GM12873 (cell line): Measurements from ENCODE around the gene SBDS.
A peak's percentile ranks its signal among the peaks of the same experiment; 100 is the strongest.
"Not testable (repeated sequence)": the region's sequence is repeated elsewhere in the genome, so short reads cannot be mapped to it uniquely, and the experiment has no call there.

Experiments
- TF ChIP-seq, protein P1 (sequence below): IDR thresholded peaks from 2 replicates; pipeline ENCODE4 v1.5.1; 2012; ENCODE audit warnings: low read depth, mild to moderate bottlenecking, moderate library complexity, low read length, control low read depth; ENCODE audit not compliant: insufficient read depth; ENCODE audit errors: missing control alignments

SBDS gene

DNA sequence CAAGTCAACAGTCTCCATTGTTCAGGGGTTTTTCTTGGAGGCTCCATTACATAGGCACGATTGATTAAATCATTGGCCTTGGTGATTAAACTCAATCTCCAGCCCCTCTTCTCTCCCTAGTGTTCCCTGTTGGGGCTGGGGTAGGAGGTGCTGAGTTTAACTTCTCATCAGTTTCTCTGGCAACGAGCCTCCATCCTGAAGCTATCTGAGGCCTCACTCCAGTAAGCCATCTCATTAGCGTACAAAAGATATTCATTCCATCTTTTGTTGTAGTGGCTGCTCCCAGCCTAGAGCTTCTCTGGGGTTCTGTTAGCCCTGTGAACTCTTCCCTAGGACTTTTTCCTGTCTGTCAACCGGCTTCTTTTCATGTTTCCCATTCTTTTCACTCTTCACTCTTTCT lies 12.9 kb upstream of the SBDS start:
- TF ChIP-seq, protein P1, sequence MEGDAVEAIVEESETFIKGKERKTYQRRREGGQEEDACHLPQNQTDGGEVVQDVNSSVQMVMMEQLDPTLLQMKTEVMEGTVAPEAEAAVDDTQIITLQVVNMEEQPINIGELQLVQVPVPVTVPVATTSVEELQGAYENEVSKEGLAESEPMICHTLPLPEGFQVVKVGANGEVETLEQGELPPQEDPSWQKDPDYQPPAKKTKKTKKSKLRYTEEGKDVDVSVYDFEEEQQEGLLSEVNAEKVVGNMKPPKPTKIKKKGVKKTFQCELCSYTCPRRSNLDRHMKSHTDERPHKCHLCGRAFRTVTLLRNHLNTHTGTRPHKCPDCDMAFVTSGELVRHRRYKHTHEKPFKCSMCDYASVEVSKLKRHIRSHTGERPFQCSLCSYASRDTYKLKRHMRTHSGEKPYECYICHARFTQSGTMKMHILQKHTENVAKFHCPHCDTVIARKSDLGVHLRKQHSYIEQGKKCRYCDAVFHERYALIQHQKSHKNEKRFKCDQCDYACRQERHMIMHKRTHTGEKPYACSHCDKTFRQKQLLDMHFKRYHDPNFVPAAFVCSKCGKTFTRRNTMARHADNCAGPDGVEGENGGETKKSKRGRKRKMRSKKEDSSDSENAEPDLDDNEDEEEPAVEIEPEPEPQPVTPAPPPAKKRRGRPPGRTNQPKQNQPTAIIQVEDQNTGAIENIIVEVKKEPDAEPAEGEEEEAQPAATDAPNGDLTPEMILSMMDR = no peak

DNA sequence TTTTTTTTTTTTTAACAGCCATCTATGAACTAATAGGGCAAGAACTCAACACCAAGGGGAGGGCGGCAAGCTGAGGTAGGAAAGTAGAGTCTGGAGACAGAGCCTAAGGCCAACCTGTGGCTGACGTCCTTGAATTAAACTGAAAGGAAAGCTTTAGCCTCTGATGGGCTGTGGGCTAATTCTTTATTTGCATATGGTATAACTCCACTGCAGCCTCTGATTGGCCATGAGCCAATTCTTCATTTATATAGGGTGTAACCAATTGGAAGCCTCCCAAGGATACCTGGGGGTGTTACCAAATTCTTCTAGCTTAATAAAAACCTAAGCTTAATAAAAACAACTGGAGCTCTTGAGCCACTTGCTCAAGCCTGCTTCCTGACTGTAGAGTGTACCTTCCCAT lies 11.6 kb upstream of the SBDS start:
- TF ChIP-seq, protein P1 = no peak

DNA sequence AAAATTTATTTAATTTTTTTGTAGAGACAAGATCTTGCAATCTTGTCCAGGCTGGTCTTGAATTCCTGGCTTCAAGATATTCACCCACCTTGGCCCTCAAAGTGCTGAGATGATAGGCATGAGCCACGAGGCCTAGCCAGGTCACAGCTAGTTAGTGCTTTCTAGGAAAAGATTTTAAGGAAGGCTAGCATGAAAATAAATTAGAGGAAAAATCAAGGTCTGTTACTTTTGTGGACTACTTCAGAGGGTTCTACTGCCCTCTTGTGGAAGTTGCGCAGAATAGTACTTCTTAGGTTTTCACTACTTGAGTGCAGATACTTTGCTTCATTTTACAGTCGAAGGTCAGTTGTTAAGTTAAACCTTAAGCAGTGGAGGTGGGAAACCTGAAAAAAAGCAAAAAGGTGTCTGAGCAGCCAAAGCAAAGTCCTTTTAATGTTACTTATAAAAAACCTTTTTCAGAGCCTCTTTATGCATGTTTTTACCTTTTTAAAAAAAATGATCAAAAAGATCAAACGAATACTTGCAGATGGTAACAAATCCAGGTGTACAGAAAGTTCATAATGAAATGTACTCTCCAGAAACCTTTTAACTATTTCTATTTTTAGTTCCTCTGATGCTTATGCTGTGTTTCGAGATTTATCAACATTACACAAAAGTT lies 5.3 kb upstream of the SBDS start:
- TF ChIP-seq, protein P1 = peak; percentile 33

DNA sequence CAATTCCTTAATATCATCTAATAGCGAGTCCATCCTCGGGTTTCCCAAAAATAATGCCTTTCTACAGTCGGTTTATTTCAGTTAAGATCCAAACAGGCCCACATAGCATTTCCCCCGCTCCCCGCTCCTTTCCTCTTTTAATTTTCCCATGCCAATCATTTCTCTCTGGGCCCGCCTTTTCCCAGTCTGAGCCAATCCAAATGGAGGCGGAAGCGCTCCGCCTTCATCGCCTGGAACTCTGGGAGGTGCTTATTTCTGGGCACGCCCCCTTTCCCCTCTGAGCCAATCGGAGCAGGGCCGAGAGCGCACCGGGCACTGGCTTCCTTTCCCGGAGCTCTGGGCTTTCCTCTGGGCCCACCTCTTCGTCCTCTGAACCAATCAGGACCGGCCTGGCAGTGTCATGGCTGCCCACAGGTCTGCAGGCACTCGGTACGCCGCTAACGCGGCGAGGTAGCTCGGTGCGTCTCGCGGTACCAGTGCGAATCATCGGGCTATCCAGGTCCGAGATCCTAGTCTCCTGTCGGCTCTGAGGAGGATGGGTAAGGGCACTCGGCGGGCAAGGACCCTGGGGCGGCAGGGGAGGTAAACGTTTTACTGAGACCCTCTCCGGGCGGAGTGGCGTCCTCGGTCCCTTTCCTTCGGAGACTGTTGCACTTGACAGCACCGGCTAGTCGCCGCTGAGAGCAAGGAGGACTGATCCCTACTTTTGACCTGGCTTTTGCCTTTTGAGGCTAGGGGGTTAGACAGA lies 1.2 kb upstream of the SBDS start, which contains the start of gene TYW1:
TYW1 (plus strand) TSS at position 390 of the 748 bp plus-strand sequence; CDS start at position 536, 146 bp downstream.
- TF ChIP-seq, protein P1 = not testable (repeated sequence)

- TF ChIP-seq, protein P1 = peak; percentile 36
Measured at GRCh38 chr7:66994691-66995049, 716 bp downstream of the SBDS start.

GRCh38 chr7:66974986-66975590 lies 20.3 kb downstream of the SBDS start:
- TF ChIP-seq, protein P1 = no peak

GRCh38 chr7:66970310-66970709 lies 25.1 kb downstream of the SBDS start:
- TF ChIP-seq, protein P1 = no peak
